Liver (tissue), 9 donors: ENCODE results near the gene GTPBP6. TPM values are rescaled to one million over a fixed set of nuclear protein-coding genes. Genes with fewer than 3 reads are reported as not detected.

Experiments
- DNase-seq: peaks from one replicate; pipeline ENCODE4 v3.0.0-alpha.2; 2017; ENCODE audit warnings: low spot score
- H3K27ac ChIP-seq, 2 donors: one replicate each; pipeline ENCODE4 v1.7.0; 2013; ENCODE audit warnings: inconsistent platforms in 2 of 2, low read length in 2 of 2, control low read depth in 1 of 2, low read depth in 1 of 2, mild to moderate bottlenecking in 1 of 2
- H3K27me3 ChIP-seq, 4 donors: one replicate each; pipeline versions ENCODE4 v1.6.1 to v1.7.0; 2013; ENCODE audit warnings: low read length in 3 of 4, inconsistent platforms in 1 of 4, mild to moderate bottlenecking in 1 of 4, moderate library complexity in 1 of 4; ENCODE audit not compliant: control insufficient read depth in 4 of 4, insufficient read depth in 4 of 4
- H3K36me3 ChIP-seq, 4 donors: one replicate each; pipeline versions ENCODE4 v1.6.1 to v1.7.0; 2013; ENCODE audit warnings: low read length in 3 of 4, mild to moderate bottlenecking in 3 of 4, low read depth in 1 of 4, moderate library complexity in 1 of 4; ENCODE audit not compliant: control insufficient read depth in 4 of 4, insufficient read depth in 3 of 4
- H3K4me1 ChIP-seq, 4 donors: one replicate each; pipeline versions ENCODE4 v1.6.1 to v1.7.0; 2013; ENCODE audit warnings: low read length in 3 of 4, mild to moderate bottlenecking in 3 of 4, moderate library complexity in 1 of 4; ENCODE audit not compliant: control insufficient read depth in 4 of 4, insufficient read depth in 4 of 4
- H3K4me3 ChIP-seq, 3 donors: one replicate each; pipeline versions ENCODE4 v1.6.1 to v1.7.0; 2013; ENCODE audit warnings: low read length in 3 of 3, control low read depth in 1 of 3, low read depth in 1 of 3, mild to moderate bottlenecking in 1 of 3
- H3K9ac ChIP-seq, 2 donors: one replicate each; pipeline ENCODE4 v1.7.0; 2013; ENCODE audit warnings: low read length in 2 of 2, mild to moderate bottlenecking in 2 of 2, moderate library complexity in 2 of 2, control low read depth in 1 of 2, low read depth in 1 of 2
- H3K9me3 ChIP-seq, 4 donors: one replicate each; pipeline versions ENCODE4 v1.6.1 to v1.7.0; 2013; ENCODE audit warnings: low read length in 3 of 4; ENCODE audit not compliant: control insufficient read depth in 4 of 4
- EGR1 ChIP-seq, 2 donors: IDR thresholded peaks; 2 replicates each; pipeline ENCODE4 v1.6.1; 2016 to 2018; ENCODE audit warnings: antibody characterized with exemption in 2 of 2, low read depth in 2 of 2
- FOXA1 ChIP-seq: IDR thresholded peaks from 2 replicates; pipeline ENCODE4 v1.6.1; 2016; ENCODE audit warnings: antibody characterized with exemption
- FOXA2 ChIP-seq: IDR thresholded peaks from 2 replicates; pipeline ENCODE4 v1.6.1; 2016; ENCODE audit warnings: antibody characterized with exemption
- GABPA ChIP-seq, 2 donors: IDR thresholded peaks in 1 of 2; conservative IDR thresholded peaks in 1 of 2; 2 replicates each; pipeline ENCODE4 v1.6.1; 2016; ENCODE audit warnings: antibody characterized with exemption in 2 of 2, mild to moderate bottlenecking in 1 of 2, moderate library complexity in 1 of 2
- HNF4A ChIP-seq, 2 donors: conservative IDR thresholded peaks; 2 replicates each; pipeline ENCODE4 v1.6.1; 2016; ENCODE audit warnings: antibody characterized with exemption in 2 of 2, mild to moderate bottlenecking in 2 of 2
- HNF4G ChIP-seq: IDR thresholded peaks from 2 replicates; pipeline ENCODE4 v1.6.1; 2016; ENCODE audit warnings: antibody characterized with exemption
- JUND ChIP-seq, 2 donors: IDR thresholded peaks; 2 replicates each; pipeline ENCODE4 v1.6.1; 2016; ENCODE audit warnings: antibody characterized with exemption in 2 of 2
- RXRA ChIP-seq, 2 donors: IDR thresholded peaks; 2 replicates each; pipeline ENCODE4 v1.6.1; 2017 to 2018; ENCODE audit warnings: antibody characterized with exemption in 2 of 2, mild to moderate bottlenecking in 1 of 2
- TAF1 ChIP-seq: conservative IDR thresholded peaks from 2 replicates; pipeline ENCODE4 v1.6.1; 2016; ENCODE audit warnings: antibody characterized with exemption, mild to moderate bottlenecking
- YY1 ChIP-seq: IDR thresholded peaks from 2 replicates; pipeline ENCODE4 v1.6.1; 2016; ENCODE audit warnings: antibody characterized with exemption, mild to moderate bottlenecking
- WGBS: extraction: QIAGEN DNeasy Blood & Tissue Kit; methylation state at CpG from one replicate; pipeline ENCODE4 v1.1.7; 2013; 5-methylcytosine and 5-hydroxymethylcytosine counted together
- polyA plus RNA-seq, 2 donors: library from polyadenylated mRNA; stranded (reverse) in 1 of 2; unstranded in 1 of 2; fragments of 200-250 nt in 1 of 2; fragments of >200 nt in 1 of 2; fragmentation: Nextera tagmentation in 1 of 2; extraction: Ambion mirVana in 1 of 2; gene quantifications; one replicate each; pipeline versions ENCODE4 v1.2.1 to v1.2.3, GENCODE V29; 2013 to 2015
- total RNA-seq, 2 donors: library from RNA; depleted of rRNA; stranded (reverse); fragments of >200 nt; gene quantifications; one replicate each; pipeline ENCODE4 v1.2.3, GENCODE V29; 2014
- TF ChIP-seq, protein P1 (sequence below): fragments of 150-350 bp; IDR thresholded peaks from 2 replicates; pipeline ENCODE4 v1.5.1; 2017; ENCODE audit warnings: improper control_type of control experiment, low read depth, low read length; ENCODE audit not compliant: missing input control
- TF ChIP-seq, protein P2 (sequence below): IDR thresholded peaks from 2 replicates; pipeline ENCODE4 v1.6.1; 2016; ENCODE audit warnings: antibody characterized with exemption
- TF ChIP-seq, protein P3 (sequence below): IDR thresholded peaks from 2 replicates; pipeline ENCODE4 v1.6.1; 2016; ENCODE audit warnings: antibody characterized with exemption
- TF ChIP-seq, protein P4 (sequence below): IDR thresholded peaks from 2 replicates; pipeline ENCODE4 v1.6.1; 2016; ENCODE audit warnings: antibody characterized with exemption
- donor health status: healthy.
- donor health status: healthy.
- donor health status: healthy.
- donor health status: healthy.
- donor health status: healthy.

The GTPBP6 gene
- total and polyA plus RNA-seq, 4 donors = 11.3 to 29.2 (median 16.6) TPM

DNA sequence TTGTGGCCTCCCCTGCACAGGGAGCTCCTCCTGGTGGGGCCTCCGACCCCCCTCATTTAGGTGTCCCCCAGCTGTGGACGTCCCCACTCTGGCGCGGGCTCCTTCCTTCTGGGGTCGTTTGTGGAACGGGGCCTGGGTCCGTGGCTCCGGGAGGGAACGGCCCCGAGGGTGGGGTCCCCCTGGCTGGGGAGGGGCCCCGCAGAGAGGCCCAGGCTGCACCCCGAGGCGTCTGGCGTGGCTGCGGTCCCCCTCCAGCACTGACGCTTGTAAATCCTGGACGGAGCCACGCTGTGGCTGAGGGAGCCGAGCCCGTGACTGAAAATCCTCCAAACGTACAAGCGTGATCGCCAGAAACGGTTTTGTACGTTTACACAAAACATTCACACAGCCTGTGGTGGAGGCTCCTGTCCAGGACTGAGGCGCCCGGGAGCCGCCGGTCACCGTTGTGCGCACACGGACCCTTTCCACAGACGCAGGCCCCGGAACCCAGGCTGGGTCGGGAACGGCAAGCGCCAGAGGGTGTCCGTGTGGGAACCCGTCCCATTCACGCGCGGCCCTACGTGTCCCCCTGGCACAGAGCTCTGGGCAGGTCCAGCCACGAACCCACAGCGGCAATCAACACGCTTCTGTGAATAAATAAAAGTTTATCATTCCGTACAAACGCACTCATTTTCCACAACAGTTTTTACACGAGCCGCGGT lies 15.2 kb upstream of the GTPBP6 start (continued):
- TF ChIP-seq, protein P1, sequence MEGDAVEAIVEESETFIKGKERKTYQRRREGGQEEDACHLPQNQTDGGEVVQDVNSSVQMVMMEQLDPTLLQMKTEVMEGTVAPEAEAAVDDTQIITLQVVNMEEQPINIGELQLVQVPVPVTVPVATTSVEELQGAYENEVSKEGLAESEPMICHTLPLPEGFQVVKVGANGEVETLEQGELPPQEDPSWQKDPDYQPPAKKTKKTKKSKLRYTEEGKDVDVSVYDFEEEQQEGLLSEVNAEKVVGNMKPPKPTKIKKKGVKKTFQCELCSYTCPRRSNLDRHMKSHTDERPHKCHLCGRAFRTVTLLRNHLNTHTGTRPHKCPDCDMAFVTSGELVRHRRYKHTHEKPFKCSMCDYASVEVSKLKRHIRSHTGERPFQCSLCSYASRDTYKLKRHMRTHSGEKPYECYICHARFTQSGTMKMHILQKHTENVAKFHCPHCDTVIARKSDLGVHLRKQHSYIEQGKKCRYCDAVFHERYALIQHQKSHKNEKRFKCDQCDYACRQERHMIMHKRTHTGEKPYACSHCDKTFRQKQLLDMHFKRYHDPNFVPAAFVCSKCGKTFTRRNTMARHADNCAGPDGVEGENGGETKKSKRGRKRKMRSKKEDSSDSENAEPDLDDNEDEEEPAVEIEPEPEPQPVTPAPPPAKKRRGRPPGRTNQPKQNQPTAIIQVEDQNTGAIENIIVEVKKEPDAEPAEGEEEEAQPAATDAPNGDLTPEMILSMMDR = no peak
- no peak for TF ChIP-seq HNF4A (conservative IDR thresholded peaks at IDR 0.05)
- TF ChIP-seq TAF1 = no peak
- TF ChIP-seq, protein P2, sequence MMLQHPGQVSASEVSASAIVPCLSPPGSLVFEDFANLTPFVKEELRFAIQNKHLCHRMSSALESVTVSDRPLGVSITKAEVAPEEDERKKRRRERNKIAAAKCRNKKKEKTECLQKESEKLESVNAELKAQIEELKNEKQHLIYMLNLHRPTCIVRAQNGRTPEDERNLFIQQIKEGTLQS = no peak
- no peak for TF ChIP-seq GABPA (IDR thresholded peaks at IDR 0.05 in 1 of 2, conservative IDR thresholded peaks at IDR 0.05 in 1 of 2)

DNA sequence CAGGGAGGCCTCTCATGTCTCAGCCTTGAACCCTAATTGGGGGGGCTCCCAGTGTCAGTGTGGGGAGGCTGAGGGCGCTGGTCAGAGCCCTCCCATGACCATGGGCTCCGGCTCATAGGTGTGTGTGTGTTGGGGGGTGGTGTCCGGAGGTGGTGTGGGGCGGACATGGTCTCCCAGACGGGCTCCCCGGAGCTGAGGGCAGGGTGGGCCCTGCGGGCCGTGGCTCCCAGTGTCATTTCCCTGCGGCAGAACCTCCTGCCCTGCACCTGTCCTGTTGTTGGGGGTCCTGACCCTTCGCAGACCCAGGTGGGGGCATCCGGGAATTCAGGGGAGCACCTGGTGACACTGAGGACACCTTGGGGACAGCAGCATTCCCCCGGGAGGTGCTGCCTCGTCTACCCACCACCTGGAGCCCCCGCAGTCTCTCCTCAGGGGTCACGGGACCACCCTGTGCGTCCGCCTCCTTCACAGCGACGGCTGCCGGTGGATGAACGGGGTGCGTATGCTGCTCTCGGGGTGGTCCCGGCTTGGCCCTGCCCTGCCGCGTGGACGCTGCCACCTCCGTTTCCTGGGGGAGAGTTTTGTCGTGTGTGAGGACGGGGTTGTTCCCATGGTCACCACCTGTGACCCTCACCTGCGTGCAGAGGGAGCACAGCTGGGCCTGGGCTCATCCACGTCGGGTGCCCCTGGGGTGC lies 14.5 kb upstream of the GTPBP6 start:
- Histone ChIP-seq H3K27ac (no peak overlapping the region), H3K9me3 (no peaks in the 10 kb centered on the region), H3K4me1 (peaks cover 0 to 7% (median 2%) of the 10 kb centered on the region in 4 donors), H3K9ac (no peak overlapping the region), H3K4me3 (no peak overlapping the region), H3K36me3 (peaks cover 0 to 7% (median 1%) of the 10 kb centered on the region in 4 donors), H3K27me3 (peaks cover 0 to 2% (median 0%) of the 10 kb centered on the region in 4 donors)
- DNase-seq = no peak
- no peak for TF ChIP-seq RXRA (IDR thresholded peaks at IDR 0.05)
- TF ChIP-seq FOXA1 = no peak
- TF ChIP-seq, protein P3, sequence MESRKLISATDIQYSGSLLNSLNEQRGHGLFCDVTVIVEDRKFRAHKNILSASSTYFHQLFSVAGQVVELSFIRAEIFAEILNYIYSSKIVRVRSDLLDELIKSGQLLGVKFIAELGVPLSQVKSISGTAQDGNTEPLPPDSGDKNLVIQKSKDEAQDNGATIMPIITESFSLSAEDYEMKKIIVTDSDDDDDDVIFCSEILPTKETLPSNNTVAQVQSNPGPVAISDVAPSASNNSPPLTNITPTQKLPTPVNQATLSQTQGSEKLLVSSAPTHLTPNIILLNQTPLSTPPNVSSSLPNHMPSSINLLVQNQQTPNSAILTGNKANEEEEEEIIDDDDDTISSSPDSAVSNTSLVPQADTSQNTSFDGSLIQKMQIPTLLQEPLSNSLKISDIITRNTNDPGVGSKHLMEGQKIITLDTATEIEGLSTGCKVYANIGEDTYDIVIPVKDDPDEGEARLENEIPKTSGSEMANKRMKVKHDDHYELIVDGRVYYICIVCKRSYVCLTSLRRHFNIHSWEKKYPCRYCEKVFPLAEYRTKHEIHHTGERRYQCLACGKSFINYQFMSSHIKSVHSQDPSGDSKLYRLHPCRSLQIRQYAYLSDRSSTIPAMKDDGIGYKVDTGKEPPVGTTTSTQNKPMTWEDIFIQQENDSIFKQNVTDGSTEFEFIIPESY = no peak
- no peak for TF ChIP-seq HNF4G
- no peak for TF ChIP-seq YY1
- TF ChIP-seq EGR1 (IDR thresholded peaks at IDR 0.05; ENCODE audit: low read depth in 2 of 2) = no peak
- TF ChIP-seq JUND (IDR thresholded peaks at IDR 0.05) = no peak
- TF ChIP-seq, protein P4, sequence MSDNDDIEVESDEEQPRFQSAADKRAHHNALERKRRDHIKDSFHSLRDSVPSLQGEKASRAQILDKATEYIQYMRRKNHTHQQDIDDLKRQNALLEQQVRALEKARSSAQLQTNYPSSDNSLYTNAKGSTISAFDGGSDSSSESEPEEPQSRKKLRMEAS = no peak
- TF ChIP-seq, protein P1 = no peak
- no peak for TF ChIP-seq GABPA (IDR thresholded peaks at IDR 0.05 in 1 of 2, conservative IDR thresholded peaks at IDR 0.05 in 1 of 2)
- TF ChIP-seq FOXA2 = no peak
- 96% methylated on average over 33 of the region's 33 CpGs for WGBS
